Activated T-helper 17 cell treated with anti-CD3 and anti-CD28 coated beads, Interleukin-2, amount 50 U/mL, for 72 hours (primary cell): Measurements from ENCODE around the gene AP1G1. TPM values are rescaled to one million over a fixed set of nuclear protein-coding genes. Genes with fewer than 3 reads are reported as not detected.

Source experiments
- total RNA-seq, 2 donors: library from RNA; stranded (reverse); gene quantifications; one replicate each; pipeline ENCODE4 v1.2.3, GENCODE V29; 2022

The AP1G1 gene
- total RNA-seq, 2 donors from 2014 or later: 81.7 to 88.7 TPM

Other genes starting within 250 kb of the AP1G1 start
- not detected for gene TAT, start 231.7 kb downstream of the AP1G1 start, total RNA-seq
- gene MARVELD3, start 182.7 kb downstream of the AP1G1 start, total RNA-seq: not detected
- 1 to 10 TPM; 8.7 to 9.4 TPM for gene PHLPP2, start 84.1 kb downstream of the AP1G1 start, total RNA-seq
- 10 to 100 TPM; 18.2 to 27.3 TPM for gene ATXN1L, start 37.1 kb upstream of the AP1G1 start, total RNA-seq
- gene ZNF821, start 75.3 kb upstream of the AP1G1 start, total RNA-seq: 10 to 100 TPM in 1 of 2 donors, 1 to 10 TPM in 1; 6.3 to 12.2 TPM
- 100 to 1,000 TPM; 159 to 217 TPM for gene IST1, start 86.7 kb upstream of the AP1G1 start, total RNA-seq
- under 1 TPM; 0.05 to 0.09 TPM for gene PKD1L3, start 191.6 kb upstream of the AP1G1 start, total RNA-seq
- gene DHODH, start 199.9 kb upstream of the AP1G1 start, total RNA-seq: 10 to 100 TPM; 14.9 to 22.1 TPM
- not detected for gene HP, start 245.7 kb upstream of the AP1G1 start, total RNA-seq